ENCODE measurements around the gene RNGTT. TPM values are rescaled to one million over a fixed set of nuclear protein-coding genes. Genes with fewer than 3 reads are reported as not detected.

Gene RNGTT
- total RNA-seq, 1 donor from 2014 or later, result 23.3 TPM

- H3K27me3 Mint-ChIP-seq (ENCODE audit: low read depth), result no peaks in the 10 kb centered on the region
- no peak for DNase-seq (ENCODE audit: low read depth, low spot score)
- H3K9me3 Mint-ChIP-seq, result no peaks in the 10 kb centered on the region
- no peaks in the 10 kb centered on the region for H3K36me3 Mint-ChIP-seq (ENCODE audit: low read depth)
- TF ChIP-seq CTCF (conservative IDR thresholded peaks at IDR 0.05), result no peak
- no peak overlapping the region for H3K4me3 Mint-ChIP-seq
- H3K4me1 Mint-ChIP-seq, result peaks cover 4% of the 10 kb centered on the region
- no peak overlapping the region for H3K27ac Mint-ChIP-seq (ENCODE audit: unreplicated experiment)
Measured at GRCh38 chr6:88852775-88853174, 110.6 kb downstream of the RNGTT start.

- Mint-ChIP-seq H3K4me1 (peaks cover 4% of the 10 kb centered on the region), H3K27me3 (ENCODE audit: low read depth) (no peaks in the 10 kb centered on the region), H3K27ac (ENCODE audit: unreplicated experiment) (no peak overlapping the region), H3K9me3 (no peaks in the 10 kb centered on the region), H3K36me3 (ENCODE audit: low read depth) (no peaks in the 10 kb centered on the region), H3K4me3 (no peak overlapping the region)
- DNase-seq (ENCODE audit: low read depth, low spot score), result no peak
- no peak for TF ChIP-seq CTCF (conservative IDR thresholded peaks at IDR 0.05)
Measured at GRCh38 chr6:88852000-88852399, 111.4 kb downstream of the RNGTT start.

- DNase-seq (ENCODE audit: low read depth, low spot score), result no peak
- peaks cover 4% of the 10 kb centered on the region for H3K4me1 Mint-ChIP-seq
- no peak for TF ChIP-seq CTCF (conservative IDR thresholded peaks at IDR 0.05)
- H3K27me3 Mint-ChIP-seq (ENCODE audit: low read depth), result no peaks in the 10 kb centered on the region
- H3K9me3 Mint-ChIP-seq, result no peaks in the 10 kb centered on the region
- no peak overlapping the region for H3K4me3 Mint-ChIP-seq
- no peaks in the 10 kb centered on the region for H3K36me3 Mint-ChIP-seq (ENCODE audit: low read depth)
- H3K27ac Mint-ChIP-seq (ENCODE audit: unreplicated experiment), result no peak overlapping the region
Measured at GRCh38 chr6:88848870-88849269, 114.5 kb downstream of the RNGTT start.

- H3K4me1 Mint-ChIP-seq, result no peaks in the 10 kb centered on the region
- no peak overlapping the region for H3K27ac Mint-ChIP-seq (ENCODE audit: unreplicated experiment)
Measured at GRCh38 chr6:88843040-88843439, 120.4 kb downstream of the RNGTT start.

GRCh38 chr6:88842320-88842719, 121.1 kb downstream of the RNGTT start:
- H3K27ac Mint-ChIP-seq (ENCODE audit: unreplicated experiment), result no peak overlapping the region
- no peaks in the 10 kb centered on the region for H3K9me3 Mint-ChIP-seq
- no peak for DNase-seq (ENCODE audit: low read depth, low spot score)
- H3K27me3 Mint-ChIP-seq (ENCODE audit: low read depth), result no peaks in the 10 kb centered on the region
- peaks cover 10% of the 10 kb centered on the region for H3K36me3 Mint-ChIP-seq (ENCODE audit: low read depth)
- no peaks in the 10 kb centered on the region for H3K4me1 Mint-ChIP-seq
- TF ChIP-seq CTCF (conservative IDR thresholded peaks at IDR 0.05), result no peak
- no peak overlapping the region for H3K4me3 Mint-ChIP-seq

More at GRCh38 chr6:88843040-88843439, 120.4 kb downstream of the RNGTT start:
- no peak for TF ChIP-seq CTCF (conservative IDR thresholded peaks at IDR 0.05)
- Mint-ChIP-seq H3K27me3 (ENCODE audit: low read depth) (no peaks in the 10 kb centered on the region), H3K9me3 (no peaks in the 10 kb centered on the region), H3K4me3 (no peak overlapping the region), H3K36me3 (ENCODE audit: low read depth) (peaks cover 10% of the 10 kb centered on the region)
- DNase-seq (ENCODE audit: low read depth, low spot score), result no peak

Measured in neural crest cell (in vitro differentiated cells).